RWPE1 (cell line): ENCODE data around the gene CACNA2D3.

ENCODE experiments used
- CTCF ChIA-PET: fragments of 350-600 bp; sonication (Branson Sonifier 250); formaldehyde crosslinking; extraction: SDS; loops from one replicate; lab custom pipeline; 2021; lab: Yijun Ruan, JAX
- POLR2A ChIA-PET: fragments of 400-600 bp; formaldehyde crosslinking; extraction: SDS; loops from one replicate; lab custom pipeline; 2020; ENCODE audit warnings: antibody characterized with exemption; ENCODE audit not compliant: low non-redundant PET; lab: Yijun Ruan, JAX
- DNase-seq: peaks from one replicate; pipeline ENCODE4 v3.0.0; 2012; ENCODE audit warnings: low spot score
- H3K27ac ChIP-seq: fragments of 450-650 bp; 2 replicates; pipeline ENCODE4 v1.5.1; 2017
- CTCF ChIP-seq: fragments of 450-650 bp; conservative IDR thresholded peaks from 2 replicates; pipeline ENCODE4 v1.5.1; 2017; ENCODE audit warnings: low read depth, mild to moderate bottlenecking

CACNA2D3 gene

GRCh38 chr3:54378184-54378583 lies 255.8 kb downstream of the CACNA2D3 start:
- no peak overlapping the region for H3K27ac ChIP-seq
- POLR2A ChIA-PET: no interaction called here
- DNase-seq: no peak
- no peak for TF ChIP-seq CTCF
- CTCF ChIA-PET: no interaction called here

GRCh38 chr3:54384279-54384678 lies 261.9 kb downstream of the CACNA2D3 start:
- TF ChIP-seq CTCF: no peak
- H3K27ac ChIP-seq: no peak overlapping the region
- DNase-seq: no peak
- POLR2A ChIA-PET: no interaction called here
- CTCF ChIA-PET: no interaction called here

- ChIA-PET POLR2A (no interaction called here), CTCF (no interaction called here)
- no peak for TF ChIP-seq CTCF
- DNase-seq: no peak
- H3K27ac ChIP-seq: no peak overlapping the region
These were observed 268.2 kb downstream of the CACNA2D3 start for GRCh38 chr3:54390582-54390981.

GRCh38 chr3:54393150-54393549 lies 270.8 kb downstream of the CACNA2D3 start:
- no peak for TF ChIP-seq CTCF
- DNase-seq: no peak
- POLR2A ChIA-PET: no interaction called here
- H3K27ac ChIP-seq: no peak overlapping the region
- CTCF ChIA-PET: no interaction called here

- DNase-seq: no peak
- CTCF ChIA-PET: no interaction called here
- TF ChIP-seq CTCF: no peak
- POLR2A ChIA-PET: no interaction called here
- H3K27ac ChIP-seq: no peak overlapping the region
These were observed 286.0 kb downstream of the CACNA2D3 start for GRCh38 chr3:54408328-54408727.

GRCh38 chr3:54421943-54422342 lies 299.6 kb downstream of the CACNA2D3 start:
- TF ChIP-seq CTCF: no peak
- no peak for DNase-seq
- POLR2A ChIA-PET: no interaction called here
- CTCF ChIA-PET: no interaction called here
- H3K27ac ChIP-seq: no peak overlapping the region

- no peak for TF ChIP-seq CTCF
- H3K27ac ChIP-seq: no peak overlapping the region
- CTCF ChIA-PET: no interaction called here
- POLR2A ChIA-PET: no interaction called here
- no peak for DNase-seq
These were observed 301.9 kb downstream of the CACNA2D3 start for GRCh38 chr3:54424292-54424691.
